Measurements from ENCODE around the gene PHF5A. TPM values are rescaled to one million over a fixed set of nuclear protein-coding genes. Genes with fewer than 3 reads are reported as not detected.

The PHF5A gene
- total RNA-seq, 1 donor from 2014 or later: 54.6 TPM

DNA sequence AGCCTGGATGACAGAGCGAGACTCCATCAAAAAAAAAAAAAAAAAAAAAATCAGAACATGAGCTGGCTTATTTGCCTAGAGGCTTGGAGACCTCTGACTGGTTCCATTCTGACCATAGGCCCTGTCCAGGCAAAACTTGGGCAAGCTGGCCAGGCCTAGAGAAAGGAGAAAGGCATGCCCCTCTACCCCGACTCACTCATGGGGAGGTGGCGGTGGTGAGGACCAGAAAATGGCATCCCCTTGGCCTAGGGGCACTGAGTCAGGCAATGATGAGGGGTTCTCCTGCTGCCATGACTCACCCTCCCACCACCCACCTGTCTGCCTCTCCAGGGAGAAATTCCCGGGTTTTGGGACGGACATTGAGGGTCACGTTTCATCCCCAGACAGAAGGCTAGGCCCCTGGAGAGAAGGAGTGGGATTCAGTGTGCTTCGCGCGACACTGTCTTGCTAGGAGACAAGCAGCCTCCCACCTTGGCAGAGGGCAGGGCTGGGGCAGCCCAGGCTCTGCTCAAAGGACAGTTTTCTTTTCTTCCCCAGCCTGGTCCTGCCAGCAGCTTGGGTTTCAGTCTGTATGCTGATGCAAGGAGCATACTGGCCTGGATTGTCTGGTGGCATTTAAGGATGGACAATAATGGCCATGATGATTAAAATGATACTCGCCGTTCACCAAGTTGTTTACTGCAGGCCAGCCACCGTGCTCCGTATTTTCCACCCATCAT is 39.1 kb downstream of the PHF5A start:
- peaks cover 6% of the 10 kb centered on the region for H3K27me3 Mint-ChIP-seq (ENCODE audit: unreplicated experiment)
- no peak overlapping the region for H3K27ac Mint-ChIP-seq (ENCODE audit: unreplicated experiment)
- no peak overlapping the region for H3K4me3 Mint-ChIP-seq (ENCODE audit: unreplicated experiment)
- peaks cover 5% of the 10 kb centered on the region for H3K36me3 Mint-ChIP-seq (ENCODE audit: low read depth, unreplicated experiment)
- DNase-seq (ENCODE audit: low spot score): no peak
- no peaks in the 10 kb centered on the region for H3K4me1 Mint-ChIP-seq (ENCODE audit: unreplicated experiment)
- no peak for TF ChIP-seq CTCF (IDR thresholded peaks at IDR 0.05; ENCODE audit: unreplicated experiment)
- no peaks in the 10 kb centered on the region for H3K9me3 Mint-ChIP-seq (ENCODE audit: unreplicated experiment)

GRCh38 chr22:41425660-41426365 is 42.7 kb downstream of the PHF5A start:
- TF ChIP-seq CTCF (IDR thresholded peaks at IDR 0.05; ENCODE audit: unreplicated experiment): no peak
- H3K9me3 Mint-ChIP-seq (ENCODE audit: unreplicated experiment): no peaks in the 10 kb centered on the region
- H3K27ac Mint-ChIP-seq (ENCODE audit: unreplicated experiment): no peak overlapping the region
- no peak for DNase-seq (ENCODE audit: low spot score)
- H3K36me3 Mint-ChIP-seq (ENCODE audit: low read depth, unreplicated experiment): peaks cover 5% of the 10 kb centered on the region
- H3K4me1 Mint-ChIP-seq (ENCODE audit: unreplicated experiment): no peaks in the 10 kb centered on the region
- peaks cover 2% of the 10 kb centered on the region for H3K27me3 Mint-ChIP-seq (ENCODE audit: unreplicated experiment)
- no peak overlapping the region for H3K4me3 Mint-ChIP-seq (ENCODE audit: unreplicated experiment)

- Mint-ChIP-seq H3K27me3 (ENCODE audit: unreplicated experiment) (peaks cover 4% of the 10 kb centered on the region), H3K36me3 (ENCODE audit: low read depth, unreplicated experiment) (no peaks in the 10 kb centered on the region), H3K4me3 (ENCODE audit: unreplicated experiment) (no peak overlapping the region), H3K4me1 (ENCODE audit: unreplicated experiment) (peaks cover 10% of the 10 kb centered on the region), H3K27ac (ENCODE audit: unreplicated experiment) (no peak overlapping the region), H3K9me3 (ENCODE audit: unreplicated experiment) (no peaks in the 10 kb centered on the region)
- DNase-seq (ENCODE audit: low spot score): no peak
- no peak for TF ChIP-seq CTCF (IDR thresholded peaks at IDR 0.05; ENCODE audit: unreplicated experiment)
Observed at GRCh38 chr22:41418717-41419116, 49.8 kb downstream of the PHF5A start.

GRCh38 chr22:41417622-41418390 is 50.7 kb downstream of the PHF5A start:
- TF ChIP-seq CTCF (IDR thresholded peaks at IDR 0.05; ENCODE audit: unreplicated experiment): no peak
- no peak for DNase-seq (ENCODE audit: low spot score)
- no peak overlapping the region for H3K27ac Mint-ChIP-seq (ENCODE audit: unreplicated experiment)
- peaks cover 10% of the 10 kb centered on the region for H3K4me1 Mint-ChIP-seq (ENCODE audit: unreplicated experiment)
- no peaks in the 10 kb centered on the region for H3K36me3 Mint-ChIP-seq (ENCODE audit: low read depth, unreplicated experiment)
- H3K9me3 Mint-ChIP-seq (ENCODE audit: unreplicated experiment): no peaks in the 10 kb centered on the region
- H3K4me3 Mint-ChIP-seq (ENCODE audit: unreplicated experiment): no peak overlapping the region
- H3K27me3 Mint-ChIP-seq (ENCODE audit: unreplicated experiment): peaks cover 7% of the 10 kb centered on the region

Measured in endothelial cell (in vitro differentiated cells).